T-helper 1 cell treated with Interleukin-12 subunit alpha and Interleukin-12 subunit beta and Interleukin-4 antibody, amounts not matched to agents 30 ng/mL and 1 ng/mL, for 36 hours (primary cell): ENCODE measurements around the gene ZNF438. TPM values are rescaled to one million over a fixed set of nuclear protein-coding genes. Genes with fewer than 3 reads are reported as not detected.

Experiments used
- intact Hi-C: fragments of 100-400 bp; cut with micrococcal nuclease; formaldehyde crosslinking; loops from one replicate; pipeline ENCODE4 v1.15.1; 2024
- total RNA-seq: library from RNA; stranded (reverse); gene quantifications from 2 replicates; pipeline ENCODE4 v1.2.3, GENCODE V29; 2022

The ZNF438 gene
- total RNA-seq, 1 donor from 2014 or later, result 3.1 TPM

GRCh38 chr10:30829901-30830300, 201.8 kb downstream of the ZNF438 start:
- intact Hi-C loops, result no loop called here

- intact Hi-C loops, result no loop called here
Measured at GRCh38 chr10:30828680-30829079, 203.0 kb downstream of the ZNF438 start.

GRCh38 chr10:30828164-30828563, 203.5 kb downstream of the ZNF438 start:
- intact Hi-C loops, result no loop called here

GRCh38 chr10:30827531-30828120, 204.0 kb downstream of the ZNF438 start:
- intact Hi-C loops, result no loop called here

- intact Hi-C loops, result no loop called here
Measured at GRCh38 chr10:30826679-30827078, 205.0 kb downstream of the ZNF438 start.

- intact Hi-C loops, result no loop called here
Measured at GRCh38 chr10:30825495-30825894, 206.2 kb downstream of the ZNF438 start.

- intact Hi-C loops, result no loop called here
Measured at GRCh38 chr10:30825022-30825421, 206.6 kb downstream of the ZNF438 start.

- intact Hi-C loops, result no loop called here
Measured at GRCh38 chr10:30823651-30824050, 208.0 kb downstream of the ZNF438 start.

GRCh38 chr10:30822693-30823465, 208.8 kb downstream of the ZNF438 start:
- intact Hi-C loops, result no loop called here

- intact Hi-C loops, result no loop called here
Measured at GRCh38 chr10:30821994-30822692, 209.5 kb downstream of the ZNF438 start.

- intact Hi-C loops, result no loop called here
Measured at GRCh38 chr10:30821261-30821993, 210.2 kb downstream of the ZNF438 start.

GRCh38 chr10:30820261-30820991, 211.2 kb downstream of the ZNF438 start:
- intact Hi-C loops, result no loop called here

GRCh38 chr10:30819341-30820181, 212.1 kb downstream of the ZNF438 start:
- intact Hi-C loops, result no loop called here

GRCh38 chr10:30818854-30819253, 212.8 kb downstream of the ZNF438 start:
- intact Hi-C loops, result no loop called here

GRCh38 chr10:30818010-30818660, 213.5 kb downstream of the ZNF438 start:
- intact Hi-C loops, result no loop called here

- intact Hi-C loops, result no loop called here
Measured at GRCh38 chr10:30817541-30817940, 214.1 kb downstream of the ZNF438 start.

- intact Hi-C loops, result no loop called here
Measured at GRCh38 chr10:30816820-30817171, 214.9 kb downstream of the ZNF438 start.

GRCh38 chr10:30816159-30816819, 215.4 kb downstream of the ZNF438 start:
- intact Hi-C loops, result no loop called here

GRCh38 chr10:30813872-30814481, 217.7 kb downstream of the ZNF438 start:
- intact Hi-C loops, result no loop called here
